ENCODE measurements around the gene LTO1.

LTO1 gene

DNA sequence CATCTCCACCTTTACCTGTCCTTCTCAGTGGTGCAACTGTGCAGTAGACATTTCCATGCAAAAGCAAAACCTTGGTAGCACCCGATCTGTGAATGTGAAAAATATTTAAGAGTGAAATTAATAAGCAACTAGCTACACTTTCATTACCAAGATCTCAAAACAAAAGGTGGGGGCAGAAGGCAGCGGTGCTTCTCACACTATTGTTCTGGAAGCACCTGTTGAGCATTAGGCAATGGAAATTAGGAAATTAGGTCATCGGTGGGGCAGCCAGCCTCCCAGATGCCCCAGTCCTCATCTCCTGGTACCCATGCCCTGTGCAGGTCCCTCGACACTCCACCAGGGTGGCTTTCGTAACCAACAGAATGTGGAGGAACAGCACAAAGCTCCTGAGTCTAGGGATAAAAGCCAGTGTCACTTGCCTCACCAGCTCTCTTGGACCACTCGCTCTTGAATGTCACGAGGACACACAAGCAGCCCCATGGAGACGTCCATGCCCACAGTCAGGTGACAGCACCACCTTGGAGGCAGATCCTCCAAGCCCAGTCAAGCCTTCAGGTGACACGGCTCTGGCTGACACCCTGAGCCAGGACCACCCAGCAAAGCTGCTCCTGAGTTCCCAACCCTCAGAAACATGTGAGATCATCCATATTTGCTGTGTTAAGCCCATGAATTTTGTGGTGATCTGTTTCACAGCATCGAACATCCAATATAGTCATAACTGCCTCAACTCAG, 3.3 kb downstream of the LTO1 start:
- no peaks in the 10 kb centered on the region for H3K9me3 Mint-ChIP-seq
- H3K27me3 Mint-ChIP-seq: no peaks in the 10 kb centered on the region
- no peak overlapping the region for H3K27ac Mint-ChIP-seq
- H3K4me3 Mint-ChIP-seq: no peak overlapping the region
- no peak for ATAC-seq
- peaks cover 35% of the 10 kb centered on the region for H3K36me3 Mint-ChIP-seq
- peaks cover 53% of the 10 kb centered on the region for H3K4me1 Mint-ChIP-seq

DNA sequence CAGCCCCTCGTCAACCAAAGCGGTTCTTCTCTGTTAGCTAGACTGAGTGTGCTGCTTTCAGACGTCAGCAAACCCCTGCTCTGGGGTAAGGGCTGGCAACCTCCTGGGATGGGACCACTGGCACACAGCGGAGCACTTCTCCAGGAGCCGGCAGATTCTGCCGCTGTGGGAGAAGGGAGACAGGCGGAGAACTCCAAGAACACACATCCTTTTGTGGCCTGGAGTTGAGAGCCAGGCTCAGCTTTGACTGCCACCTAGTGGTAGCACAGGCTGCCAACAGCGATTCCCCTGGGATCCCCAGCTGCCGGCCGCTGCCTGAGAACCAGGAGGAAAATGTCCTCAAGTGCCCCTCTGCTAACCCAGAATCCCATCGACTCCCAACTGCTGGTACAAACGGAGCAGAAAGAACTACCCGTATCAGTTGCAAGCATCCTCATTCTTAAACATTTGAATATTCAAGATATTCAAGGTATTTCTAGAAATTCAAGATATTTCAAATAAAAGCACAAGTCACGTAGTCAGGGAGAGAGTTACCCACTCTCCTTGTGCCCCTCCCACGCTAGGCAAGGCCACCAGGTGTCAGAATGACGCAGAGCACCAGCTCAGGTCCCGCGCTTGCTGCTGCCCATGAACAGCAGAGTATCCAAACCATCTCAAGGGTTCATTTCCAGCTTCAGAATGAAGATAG, 4.9 kb downstream of the LTO1 start:
- H3K4me3 Mint-ChIP-seq: no peak overlapping the region
- no peak overlapping the region for H3K27ac Mint-ChIP-seq
- peaks cover 48% of the 10 kb centered on the region for H3K4me1 Mint-ChIP-seq
- no peaks in the 10 kb centered on the region for H3K9me3 Mint-ChIP-seq
- ATAC-seq: peak; percentile 44
- H3K36me3 Mint-ChIP-seq: peaks cover 44% of the 10 kb centered on the region
- H3K27me3 Mint-ChIP-seq: no peaks in the 10 kb centered on the region

DNA sequence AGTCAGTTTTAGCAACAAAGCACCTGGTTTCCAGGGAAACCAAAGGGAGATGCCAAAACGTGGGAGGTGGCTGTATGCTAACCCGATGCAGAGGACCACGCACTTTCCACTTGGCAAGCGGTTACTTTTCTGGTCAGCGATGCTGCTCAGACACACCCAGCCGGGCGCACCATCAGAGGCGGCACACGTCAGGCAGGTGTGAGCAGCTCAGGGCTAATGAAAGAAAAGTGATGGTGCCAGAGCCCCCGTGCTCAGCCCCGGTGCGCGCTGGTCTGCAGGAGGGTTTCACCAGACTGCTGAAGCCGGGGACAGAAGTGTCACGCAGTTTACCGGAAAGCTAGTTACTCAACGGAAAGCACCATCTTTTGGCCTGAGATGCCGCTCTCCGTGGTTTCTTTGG, 5.7 kb downstream of the LTO1 start:
- ATAC-seq: no peak
- peaks cover 41% of the 10 kb centered on the region for H3K4me1 Mint-ChIP-seq
- H3K4me3 Mint-ChIP-seq: no peak overlapping the region
- no peaks in the 10 kb centered on the region for H3K9me3 Mint-ChIP-seq
- H3K27me3 Mint-ChIP-seq: no peaks in the 10 kb centered on the region
- H3K27ac Mint-ChIP-seq: no peak overlapping the region
- H3K36me3 Mint-ChIP-seq: peaks cover 52% of the 10 kb centered on the region

DNA sequence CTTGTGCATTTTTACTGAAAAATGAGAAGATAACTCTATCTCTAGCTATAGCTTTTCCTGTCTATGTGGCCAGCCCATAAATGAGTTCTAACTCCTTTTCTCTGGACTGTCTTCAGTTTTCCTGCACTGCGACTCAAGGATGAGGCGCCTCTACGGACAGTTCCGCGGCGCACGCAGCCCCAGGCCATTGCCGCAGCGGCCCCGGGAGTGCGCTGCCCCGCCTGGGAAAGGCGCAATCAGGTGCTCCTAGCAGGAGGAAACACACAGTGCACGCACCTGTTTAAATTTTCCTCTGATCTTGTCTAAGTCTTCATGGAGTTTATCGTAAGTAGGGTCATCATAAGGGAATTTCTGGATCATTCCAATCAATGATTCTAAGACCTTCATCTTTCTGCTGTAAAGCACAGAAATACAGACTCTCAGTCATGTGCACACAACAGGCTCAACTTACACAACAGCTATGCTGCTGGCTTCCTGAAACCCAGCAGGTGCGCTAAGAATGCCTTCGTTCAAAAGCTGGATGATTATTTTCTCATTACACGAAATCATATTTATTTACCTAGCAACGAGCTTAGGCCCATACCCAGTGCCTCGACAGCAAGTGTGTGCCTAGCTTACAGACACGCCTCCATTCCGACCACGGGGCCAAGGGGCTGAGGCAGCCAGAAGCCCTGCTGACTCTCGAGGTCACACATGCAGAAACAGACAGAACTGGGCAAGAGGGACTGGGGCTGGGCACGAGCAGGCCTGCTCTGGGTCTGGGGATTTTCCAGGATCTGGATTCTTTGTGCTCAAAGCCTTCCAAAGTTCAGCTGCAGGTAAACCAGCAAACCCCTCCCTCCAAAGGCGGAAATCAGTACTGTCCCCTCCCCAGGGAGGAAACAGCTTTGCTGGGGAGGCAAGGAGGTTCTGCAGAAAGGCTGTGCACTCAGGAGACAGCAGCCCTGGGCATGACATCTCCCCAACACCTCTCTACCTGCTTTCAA, 7.2 kb downstream of the LTO1 start:
- H3K9me3 Mint-ChIP-seq: no peaks in the 10 kb centered on the region
- no peaks in the 10 kb centered on the region for H3K27me3 Mint-ChIP-seq
- ATAC-seq: no peak
- H3K4me1 Mint-ChIP-seq: peaks cover 25% of the 10 kb centered on the region
- H3K36me3 Mint-ChIP-seq: peaks cover 60% of the 10 kb centered on the region
- H3K27ac Mint-ChIP-seq: no peak overlapping the region
- no peak overlapping the region for H3K4me3 Mint-ChIP-seq

DNA sequence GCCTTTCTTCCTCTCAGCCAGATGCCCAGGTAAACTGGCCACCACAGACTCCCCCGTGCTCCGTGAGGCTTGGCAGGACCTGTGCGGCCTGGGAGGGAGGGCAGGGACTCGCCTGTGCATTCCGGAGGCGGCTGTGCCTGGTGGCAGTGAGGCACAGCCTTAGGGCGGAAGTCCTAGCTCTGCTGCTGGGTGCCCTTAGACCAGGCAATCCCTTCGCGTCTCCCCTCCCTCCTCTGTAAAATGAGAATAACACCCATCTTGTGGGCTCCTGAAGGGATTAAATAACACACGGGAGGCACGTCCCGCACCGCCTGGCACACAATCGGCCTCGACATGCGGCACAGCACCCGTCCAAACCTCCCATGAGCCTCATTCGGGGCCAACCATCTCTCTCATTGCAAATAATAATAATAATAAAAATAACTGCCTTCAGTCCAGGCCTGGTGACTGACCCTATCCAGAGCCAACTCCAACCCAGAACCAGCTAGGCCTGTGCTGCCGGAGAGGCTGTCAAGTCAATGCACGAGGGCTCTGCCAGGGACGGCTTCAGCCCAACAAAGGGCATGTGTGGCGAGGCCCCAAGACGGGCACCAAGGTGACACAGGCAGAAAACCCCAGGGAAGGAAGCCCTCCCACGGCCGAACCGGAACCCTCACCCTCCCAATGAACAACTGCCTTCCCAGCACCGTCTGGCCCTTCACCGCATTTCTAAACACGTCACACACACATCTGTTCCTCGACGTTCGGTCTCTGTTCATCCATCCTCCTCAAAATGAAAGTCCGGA, 8.2 kb downstream of the LTO1 start:
- H3K27me3 Mint-ChIP-seq: no peaks in the 10 kb centered on the region
- H3K4me3 Mint-ChIP-seq: no peak overlapping the region
- no peak overlapping the region for H3K27ac Mint-ChIP-seq
- no peak for ATAC-seq
- H3K9me3 Mint-ChIP-seq: no peaks in the 10 kb centered on the region
- peaks cover 61% of the 10 kb centered on the region for H3K36me3 Mint-ChIP-seq
- peaks cover 19% of the 10 kb centered on the region for H3K4me1 Mint-ChIP-seq

DNA sequence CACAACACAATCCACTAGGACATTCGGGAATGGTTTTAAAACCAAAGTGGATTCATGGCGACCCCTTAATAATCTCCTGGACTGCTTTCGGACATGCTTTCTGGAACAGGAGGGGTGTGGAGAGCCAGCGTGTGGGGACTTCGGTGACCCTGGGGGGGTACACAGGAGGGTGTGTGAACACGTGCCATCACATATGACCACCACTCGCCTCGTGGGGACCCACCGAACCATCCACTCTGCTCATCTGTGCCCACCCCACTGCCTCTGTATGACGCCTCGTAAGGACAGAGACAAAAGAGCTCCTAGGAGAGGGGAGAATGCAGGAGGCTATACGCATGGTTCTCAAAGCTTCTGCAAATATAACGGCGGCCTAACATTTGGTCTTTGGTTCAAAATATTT, 8.9 kb downstream of the LTO1 start:
- Mint-ChIP-seq H3K4me3 (no peak overlapping the region), H3K27me3 (no peaks in the 10 kb centered on the region), H3K27ac (no peak overlapping the region), H3K9me3 (no peaks in the 10 kb centered on the region), H3K4me1 (peaks cover 15% of the 10 kb centered on the region), H3K36me3 (peaks cover 55% of the 10 kb centered on the region)
- ATAC-seq: no peak

DNA sequence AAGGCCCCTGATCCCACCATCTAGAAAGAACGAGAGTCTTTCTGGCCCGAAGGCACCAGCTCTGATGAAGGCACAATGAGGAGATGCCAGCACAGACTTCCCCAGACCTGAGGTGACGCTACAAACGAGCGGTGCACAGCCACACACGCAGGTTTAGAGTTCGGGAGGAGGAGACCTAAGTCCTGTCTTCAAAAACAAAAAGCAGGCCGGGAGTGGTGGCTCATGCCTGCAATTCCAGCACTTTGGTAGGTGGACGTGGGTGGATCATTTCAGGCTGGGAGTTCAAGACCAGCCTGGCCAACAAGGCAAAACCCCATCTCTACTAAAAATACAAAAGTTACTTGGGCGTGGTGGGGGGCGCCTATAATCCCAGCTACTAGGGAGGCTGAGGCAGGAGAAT, 9.5 kb downstream of the LTO1 start:
- Mint-ChIP-seq H3K4me1 (peaks cover 15% of the 10 kb centered on the region), H3K4me3 (no peak overlapping the region), H3K27ac (no peak overlapping the region), H3K9me3 (no peaks in the 10 kb centered on the region), H3K27me3 (no peaks in the 10 kb centered on the region), H3K36me3 (peaks cover 57% of the 10 kb centered on the region)
- ATAC-seq: no peak

DNA sequence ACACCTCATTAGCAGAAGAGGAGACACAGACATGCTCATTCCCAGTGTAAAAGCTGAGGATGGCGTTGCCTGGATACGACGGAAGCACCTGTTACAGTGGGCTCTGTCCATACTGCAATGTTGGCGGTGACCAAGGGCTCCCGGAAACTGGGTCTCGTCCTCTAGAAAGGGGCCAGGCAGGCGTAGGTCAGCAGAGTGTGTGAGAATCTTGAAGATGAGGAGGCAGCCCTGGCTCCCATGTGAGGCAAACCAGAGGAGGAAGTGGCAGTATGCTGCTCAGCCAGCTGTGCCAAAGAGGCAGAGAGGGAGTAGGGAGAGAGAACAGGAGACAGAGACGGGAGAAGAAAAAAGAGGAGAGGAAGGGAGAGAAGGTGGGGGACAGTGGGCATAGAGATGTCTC, 10.3 kb downstream of the LTO1 start:
- H3K9me3 Mint-ChIP-seq: no peaks in the 10 kb centered on the region
- H3K4me3 Mint-ChIP-seq: no peak overlapping the region
- peaks cover 53% of the 10 kb centered on the region for H3K36me3 Mint-ChIP-seq
- no peak overlapping the region for H3K27ac Mint-ChIP-seq
- H3K27me3 Mint-ChIP-seq: no peaks in the 10 kb centered on the region
- no peak for ATAC-seq
- peaks cover 8% of the 10 kb centered on the region for H3K4me1 Mint-ChIP-seq

DNA sequence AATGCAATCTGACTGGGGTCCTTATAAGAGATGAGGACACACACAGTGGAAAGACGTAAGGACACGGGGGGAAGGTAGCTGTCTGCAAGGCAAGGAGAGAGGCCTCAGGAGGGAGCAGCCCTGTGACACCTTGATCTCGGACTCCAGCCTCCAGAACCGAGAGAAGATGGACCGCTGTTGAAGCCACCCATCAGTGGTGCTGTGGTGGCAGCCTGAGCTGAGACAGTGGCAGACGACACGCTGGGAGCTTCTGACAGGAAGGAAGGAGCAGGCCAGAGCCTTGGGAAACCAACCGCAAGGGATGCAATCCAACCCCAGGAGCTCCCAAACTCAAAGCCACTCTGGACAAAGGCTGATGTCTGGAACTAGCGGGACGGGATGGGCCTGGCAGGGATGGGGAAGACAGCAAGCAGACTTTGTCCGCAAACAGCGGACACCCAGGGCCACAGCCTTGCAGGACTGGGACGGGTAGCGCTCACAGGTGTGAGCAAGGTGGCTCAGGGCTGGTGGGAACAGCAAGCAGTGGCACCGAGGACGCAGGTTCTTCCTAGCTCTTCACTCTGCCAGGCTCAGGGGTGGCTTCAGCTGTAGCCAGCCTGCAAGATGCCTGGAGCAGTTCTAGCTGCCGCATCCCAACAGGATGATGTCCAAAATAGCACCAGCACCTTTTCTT, 10.9 kb downstream of the LTO1 start:
- no peak overlapping the region for H3K27ac Mint-ChIP-seq
- no peak for ATAC-seq

DNA sequence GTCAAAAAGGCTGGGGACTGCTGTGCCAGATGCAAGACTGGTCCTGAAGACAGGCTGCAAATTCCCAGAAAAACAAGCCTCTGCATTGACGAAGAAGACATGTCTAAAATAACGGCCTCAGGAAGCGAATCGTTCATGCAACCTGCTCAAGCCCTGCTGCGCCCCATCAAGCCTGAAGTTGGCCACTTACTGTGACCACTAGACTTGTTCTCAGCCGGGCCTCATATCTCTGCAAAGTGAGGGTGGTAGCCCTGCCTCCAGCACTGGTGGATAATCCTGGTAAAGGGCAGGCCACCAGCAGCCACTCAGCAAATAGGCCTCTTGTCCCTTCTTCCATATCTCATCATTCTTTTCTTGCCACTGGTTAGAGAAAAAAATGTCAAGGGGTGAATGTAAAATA, 11.8 kb downstream of the LTO1 start:
- no peaks in the 10 kb centered on the region for H3K9me3 Mint-ChIP-seq
- no peak overlapping the region for H3K27ac Mint-ChIP-seq
- no peaks in the 10 kb centered on the region for H3K27me3 Mint-ChIP-seq
- no peak for ATAC-seq
- peaks cover 53% of the 10 kb centered on the region for H3K36me3 Mint-ChIP-seq
- peaks cover 8% of the 10 kb centered on the region for H3K4me1 Mint-ChIP-seq
- H3K4me3 Mint-ChIP-seq: no peak overlapping the region

More for the DNA sequence above, 10.9 kb downstream of the LTO1 start:
- H3K27me3 Mint-ChIP-seq: no peaks in the 10 kb centered on the region
- H3K4me1 Mint-ChIP-seq: peaks cover 8% of the 10 kb centered on the region
- peaks cover 53% of the 10 kb centered on the region for H3K36me3 Mint-ChIP-seq
- no peaks in the 10 kb centered on the region for H3K9me3 Mint-ChIP-seq
- no peak overlapping the region for H3K4me3 Mint-ChIP-seq

DNA sequence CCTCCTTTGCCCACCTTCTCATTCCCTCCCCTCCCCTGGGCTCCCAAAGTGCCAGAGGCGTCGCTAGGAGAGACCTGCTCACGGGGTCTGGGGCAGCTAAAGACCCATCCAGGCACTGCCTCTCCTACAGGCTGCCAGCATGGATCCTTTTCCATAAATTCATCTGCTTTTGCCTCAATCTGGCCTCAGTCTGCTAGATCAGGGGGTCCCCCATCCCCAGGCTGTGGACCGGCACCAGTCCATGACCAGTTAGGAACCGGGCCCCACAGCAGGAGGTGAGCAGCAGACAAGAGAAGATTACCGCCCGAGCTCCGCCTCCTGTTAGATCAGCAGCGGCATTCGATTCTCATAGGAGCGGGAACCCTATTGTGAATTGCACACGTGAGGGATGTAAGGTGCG, 12.3 kb downstream of the LTO1 start:
- Mint-ChIP-seq H3K27me3 (no peaks in the 10 kb centered on the region), H3K4me1 (peaks cover 3% of the 10 kb centered on the region), H3K36me3 (peaks cover 49% of the 10 kb centered on the region), H3K27ac (no peak overlapping the region), H3K4me3 (no peak overlapping the region), H3K9me3 (no peaks in the 10 kb centered on the region)
- ATAC-seq: no peak

DNA sequence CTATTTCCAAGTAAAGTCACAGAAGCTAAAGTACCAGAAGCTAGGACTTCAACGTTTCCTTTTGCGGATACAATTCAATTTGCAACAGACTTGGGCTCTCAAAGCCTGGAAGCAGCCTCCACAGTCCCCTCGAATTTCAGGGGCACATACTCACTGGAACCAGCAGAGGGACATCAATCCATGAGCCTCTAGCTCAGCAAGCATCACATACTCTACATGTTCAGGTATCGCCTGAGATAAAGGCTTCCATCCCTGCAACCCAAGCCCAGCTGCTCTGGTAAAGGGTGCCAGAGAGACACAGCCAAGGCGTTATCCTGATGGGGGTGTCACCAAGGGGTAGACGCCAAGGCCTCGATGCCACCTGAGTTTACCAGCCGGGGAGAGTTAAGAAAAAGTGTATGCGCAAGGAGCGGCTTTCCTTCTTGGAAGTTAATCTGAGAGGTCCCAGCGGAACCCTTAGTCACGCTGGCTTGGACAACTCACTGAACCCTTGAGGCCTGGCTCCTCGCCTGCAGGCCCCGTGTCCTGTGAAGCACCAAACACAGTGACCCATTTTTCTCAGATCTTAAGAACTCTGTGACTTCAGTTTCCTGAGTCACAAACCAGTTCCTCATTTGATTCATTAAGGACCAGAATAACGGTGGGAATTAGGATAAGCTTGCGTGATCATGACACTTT, 13.0 kb downstream of the LTO1 start:
- no peaks in the 10 kb centered on the region for H3K27me3 Mint-ChIP-seq
- H3K4me3 Mint-ChIP-seq: no peak overlapping the region
- no peak overlapping the region for H3K27ac Mint-ChIP-seq
- peaks cover 2% of the 10 kb centered on the region for H3K4me1 Mint-ChIP-seq
- ATAC-seq: no peak
- no peaks in the 10 kb centered on the region for H3K9me3 Mint-ChIP-seq
- H3K36me3 Mint-ChIP-seq: peaks cover 43% of the 10 kb centered on the region

DNA sequence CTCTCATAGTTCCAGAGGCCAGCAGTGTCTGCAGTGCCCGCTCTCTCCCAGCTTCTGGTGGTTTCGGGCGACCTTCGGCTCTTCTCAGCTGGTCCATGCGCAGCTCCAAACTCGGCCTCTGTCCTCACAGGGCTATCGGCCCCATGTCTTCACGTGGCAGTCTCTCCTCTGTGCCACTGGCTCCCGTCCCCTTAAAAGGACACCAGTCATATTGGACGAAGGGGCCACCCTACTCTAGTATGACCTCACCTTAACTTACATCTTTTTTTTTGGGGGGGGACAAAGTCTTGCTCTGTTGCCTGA, 13.8 kb downstream of the LTO1 start:
- no peak for ATAC-seq
- Mint-ChIP-seq H3K27ac (no peak overlapping the region), H3K4me1 (peaks cover 6% of the 10 kb centered on the region), H3K9me3 (no peaks in the 10 kb centered on the region), H3K4me3 (no peak overlapping the region), H3K27me3 (no peaks in the 10 kb centered on the region), H3K36me3 (peaks cover 41% of the 10 kb centered on the region)

DNA sequence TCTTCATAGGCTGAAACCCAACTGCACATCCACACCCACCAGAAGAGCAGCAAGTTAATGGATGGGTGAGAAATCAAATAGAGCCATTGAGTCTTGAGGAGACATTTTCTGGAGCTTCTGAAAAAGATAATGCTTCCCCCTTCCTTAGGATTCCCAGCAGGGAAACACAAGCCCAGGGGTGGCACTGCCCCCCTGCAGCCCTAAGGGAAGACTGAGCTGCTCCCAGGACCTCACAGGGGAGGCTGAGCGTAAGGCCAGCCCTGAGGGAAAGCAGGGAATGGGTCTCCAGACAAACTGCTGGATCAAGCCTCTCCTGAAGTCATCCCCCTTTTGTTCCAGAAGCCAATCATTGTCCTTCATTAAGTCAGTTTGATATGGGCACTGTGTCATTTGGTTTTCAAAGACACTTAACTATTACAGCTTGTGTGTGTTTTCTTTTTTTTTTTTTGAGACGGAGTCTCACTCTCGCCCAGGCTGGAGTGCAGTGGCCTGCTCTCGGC, 15.1 kb downstream of the LTO1 start:
- Mint-ChIP-seq H3K36me3 (peaks cover 30% of the 10 kb centered on the region), H3K4me1 (peaks cover 6% of the 10 kb centered on the region), H3K27ac (no peak overlapping the region), H3K4me3 (no peak overlapping the region), H3K27me3 (no peaks in the 10 kb centered on the region), H3K9me3 (no peaks in the 10 kb centered on the region)
- no peak for ATAC-seq
